ENCODE measurements around the gene ZNF816. TPM values are rescaled to one million over a fixed set of nuclear protein-coding genes. Genes with fewer than 3 reads are reported as not detected.
"Not testable (repeated sequence)": the region's sequence is repeated elsewhere in the genome, so short reads cannot be mapped to it uniquely, and the experiment has no call there.

Gene ZNF816
- total RNA-seq, 1 experiment from 2014 or later: 8.9 TPM

DNA sequence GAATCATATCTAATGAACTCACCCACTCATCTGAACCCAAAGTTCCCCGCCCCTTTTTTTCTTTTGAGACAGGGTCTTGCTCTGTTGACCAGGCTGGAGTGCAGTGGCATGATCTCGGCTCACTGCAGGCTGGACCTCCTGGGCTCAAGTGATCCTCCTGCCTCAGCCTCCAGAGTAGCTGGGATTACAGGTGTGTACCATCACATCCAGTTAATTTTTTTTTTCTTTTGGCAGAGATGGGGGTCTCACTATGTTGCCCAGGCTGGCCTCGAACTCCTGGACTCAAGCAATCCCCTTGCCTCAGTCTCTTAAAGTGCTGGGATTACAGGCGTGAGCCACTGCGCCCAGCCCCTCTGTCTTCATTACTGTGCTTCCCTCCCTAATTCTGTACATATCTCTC lies 21.8 kb downstream of the ZNF816 start:
- intact Hi-C loops (cut with micrococcal nuclease): loop anchor here (5.0 kb wide), 1 partner anchor 44 kb away; the partner anchor contains the start of gene ZNF320
- POLR2A ChIA-PET: not testable (repeated sequence)

DNA sequence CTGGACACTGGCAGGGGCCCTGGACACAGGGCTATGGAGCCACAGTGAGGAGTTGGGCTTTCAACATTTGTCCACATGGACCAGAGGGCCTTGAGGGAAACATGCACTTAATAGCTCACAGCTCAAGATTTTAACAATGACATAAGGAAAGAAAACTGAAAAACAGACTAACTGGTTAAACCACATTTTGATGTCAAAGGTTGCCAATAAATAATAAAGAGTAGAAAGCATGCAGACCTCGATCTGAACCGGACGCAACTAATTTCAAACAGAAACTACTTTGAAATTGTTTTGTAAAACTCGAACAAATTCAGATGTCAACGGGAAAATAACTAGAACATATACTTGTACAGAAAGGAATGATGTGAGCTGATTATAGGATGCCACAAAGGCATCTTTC lies 23.9 kb downstream of the ZNF816 start:
- H4K20me1 ChIP-seq (ENCODE audit: insufficient read depth): no peaks in the 10 kb centered on the region
- RAD21 ChIA-PET (ENCODE audit: low non-redundant PET in 1 of 2, low total read pairs in 2 of 2, uncharacterized antibody in 2 of 2, unreplicated experiment in 2 of 2): no interaction called here
- H3K9me3 ChIP-seq (ENCODE audit: control insufficient read depth in 1 of 2, insufficient read depth in 1 of 2, low read depth in 1 of 2, low read length in 2 of 2): peaks cover 0 to 18% of the 10 kb centered on the region in 2 experiments; a peak in 2 of 4 replicates
- DNase-seq (ENCODE audit: low read depth, low spot score) (no peak), ATAC-seq (no peak)
- H3K4me2 ChIP-seq (ENCODE audit: low read length): no peak overlapping the region
- POLR2A ChIA-PET: interaction anchor here (0.8 kb wide), 1 partner anchor 398 kb away, joined by 3 read pairs; no protein-coding TSS in a partner anchor
- H3K9me2 ChIP-seq (ENCODE audit: insufficient read depth): no peaks in the 10 kb centered on the region
- peaks cover 23% of the 10 kb centered on the region for H3K79me2 ChIP-seq (ENCODE audit: insufficient read depth, low read length)
- peaks cover 0 to 3% of the 10 kb centered on the region in 2 experiments; a peak in 1 of 4 replicates for H3K36me3 ChIP-seq (ENCODE audit: control insufficient read depth in 1 of 2, insufficient read depth in 2 of 2, low read length in 2 of 2)
- BruUV-seq (replicated peaks): no TSS peak
- H3K9ac ChIP-seq (ENCODE audit: low read length): no peak overlapping the region
- peaks cover 5 to 12% of the 10 kb centered on the region in 2 experiments; a peak in 2 of 4 replicates for H3K4me1 ChIP-seq (ENCODE audit: control insufficient read depth in 1 of 2, insufficient read depth in 2 of 2, low read length in 2 of 2)
- H3K27ac ChIP-seq (ENCODE audit: low read depth, low read length): no peak overlapping the region
- intact Hi-C loops (cut with micrococcal nuclease): no loop called here
- no peak overlapping the region for H3K4me3 ChIP-seq (replicated peaks in 1 of 2; ENCODE audit: low read depth in 1 of 2, low read length in 2 of 2)
- H3K27me3 ChIP-seq (ENCODE audit: insufficient read depth, low read length): no peaks in the 10 kb centered on the region
- no peak overlapping the region for H2AFZ ChIP-seq (ENCODE audit: low read depth, low read length, poor library complexity, severe bottlenecking)
- CTCF ChIA-PET: no interaction called here
- no peak for TF ChIP-seq YY1 (IDR thresholded peaks at IDR 0.05; ENCODE audit: extremely low read depth, insufficient replicate concordance, low read depth, low read length)
- TF ChIP-seq, protein P1, sequence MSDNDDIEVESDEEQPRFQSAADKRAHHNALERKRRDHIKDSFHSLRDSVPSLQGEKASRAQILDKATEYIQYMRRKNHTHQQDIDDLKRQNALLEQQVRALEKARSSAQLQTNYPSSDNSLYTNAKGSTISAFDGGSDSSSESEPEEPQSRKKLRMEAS (IDR thresholded peaks at IDR 0.05): no peak
- no peak for TF ChIP-seq EZH2phosphoT487 (IDR thresholded peaks at IDR 0.05; ENCODE audit: borderline replicate concordance)
- TF ChIP-seq, protein P2, sequence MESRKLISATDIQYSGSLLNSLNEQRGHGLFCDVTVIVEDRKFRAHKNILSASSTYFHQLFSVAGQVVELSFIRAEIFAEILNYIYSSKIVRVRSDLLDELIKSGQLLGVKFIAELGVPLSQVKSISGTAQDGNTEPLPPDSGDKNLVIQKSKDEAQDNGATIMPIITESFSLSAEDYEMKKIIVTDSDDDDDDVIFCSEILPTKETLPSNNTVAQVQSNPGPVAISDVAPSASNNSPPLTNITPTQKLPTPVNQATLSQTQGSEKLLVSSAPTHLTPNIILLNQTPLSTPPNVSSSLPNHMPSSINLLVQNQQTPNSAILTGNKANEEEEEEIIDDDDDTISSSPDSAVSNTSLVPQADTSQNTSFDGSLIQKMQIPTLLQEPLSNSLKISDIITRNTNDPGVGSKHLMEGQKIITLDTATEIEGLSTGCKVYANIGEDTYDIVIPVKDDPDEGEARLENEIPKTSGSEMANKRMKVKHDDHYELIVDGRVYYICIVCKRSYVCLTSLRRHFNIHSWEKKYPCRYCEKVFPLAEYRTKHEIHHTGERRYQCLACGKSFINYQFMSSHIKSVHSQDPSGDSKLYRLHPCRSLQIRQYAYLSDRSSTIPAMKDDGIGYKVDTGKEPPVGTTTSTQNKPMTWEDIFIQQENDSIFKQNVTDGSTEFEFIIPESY (IDR thresholded peaks at IDR 0.05; ENCODE audit: extremely low read depth, insufficient replicate concordance, low read length): no peak
- TF ChIP-seq FOSL1 (IDR thresholded peaks at IDR 0.05; ENCODE audit: low read depth): no peak
- TF ChIP-seq ZNF274 (IDR thresholded peaks at IDR 0.05; ENCODE audit: low read depth, low read length): no peak
- no peak for TF ChIP-seq POLR2AphosphoS5 (IDR thresholded peaks at IDR 0.05; ENCODE audit: low read depth, low read length)
- no peak for TF ChIP-seq RAD21 (IDR thresholded peaks at IDR 0.05; ENCODE audit: low read depth)
- TF ChIP-seq SIN3A (IDR thresholded peaks at IDR 0.05; ENCODE audit: low read depth): no peak
- TF ChIP-seq SP1 (IDR thresholded peaks at IDR 0.05; ENCODE audit: low read depth): no peak
- no peak for TF ChIP-seq ZFX (IDR thresholded peaks at IDR 0.05)
- TF ChIP-seq EGR1 (IDR thresholded peaks at IDR 0.05; ENCODE audit: low read depth): no peak
- TF ChIP-seq, protein P3, sequence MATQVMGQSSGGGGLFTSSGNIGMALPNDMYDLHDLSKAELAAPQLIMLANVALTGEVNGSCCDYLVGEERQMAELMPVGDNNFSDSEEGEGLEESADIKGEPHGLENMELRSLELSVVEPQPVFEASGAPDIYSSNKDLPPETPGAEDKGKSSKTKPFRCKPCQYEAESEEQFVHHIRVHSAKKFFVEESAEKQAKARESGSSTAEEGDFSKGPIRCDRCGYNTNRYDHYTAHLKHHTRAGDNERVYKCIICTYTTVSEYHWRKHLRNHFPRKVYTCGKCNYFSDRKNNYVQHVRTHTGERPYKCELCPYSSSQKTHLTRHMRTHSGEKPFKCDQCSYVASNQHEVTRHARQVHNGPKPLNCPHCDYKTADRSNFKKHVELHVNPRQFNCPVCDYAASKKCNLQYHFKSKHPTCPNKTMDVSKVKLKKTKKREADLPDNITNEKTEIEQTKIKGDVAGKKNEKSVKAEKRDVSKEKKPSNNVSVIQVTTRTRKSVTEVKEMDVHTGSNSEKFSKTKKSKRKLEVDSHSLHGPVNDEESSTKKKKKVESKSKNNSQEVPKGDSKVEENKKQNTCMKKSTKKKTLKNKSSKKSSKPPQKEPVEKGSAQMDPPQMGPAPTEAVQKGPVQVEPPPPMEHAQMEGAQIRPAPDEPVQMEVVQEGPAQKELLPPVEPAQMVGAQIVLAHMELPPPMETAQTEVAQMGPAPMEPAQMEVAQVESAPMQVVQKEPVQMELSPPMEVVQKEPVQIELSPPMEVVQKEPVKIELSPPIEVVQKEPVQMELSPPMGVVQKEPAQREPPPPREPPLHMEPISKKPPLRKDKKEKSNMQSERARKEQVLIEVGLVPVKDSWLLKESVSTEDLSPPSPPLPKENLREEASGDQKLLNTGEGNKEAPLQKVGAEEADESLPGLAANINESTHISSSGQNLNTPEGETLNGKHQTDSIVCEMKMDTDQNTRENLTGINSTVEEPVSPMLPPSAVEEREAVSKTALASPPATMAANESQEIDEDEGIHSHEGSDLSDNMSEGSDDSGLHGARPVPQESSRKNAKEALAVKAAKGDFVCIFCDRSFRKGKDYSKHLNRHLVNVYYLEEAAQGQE (IDR thresholded peaks at IDR 0.05; ENCODE audit: low read depth): no peak
- TF ChIP-seq SRF (IDR thresholded peaks at IDR 0.05; ENCODE audit: low read depth): no peak
- TF ChIP-seq POLR2A (IDR thresholded peaks at IDR 0.05; ENCODE audit: borderline replicate concordance, extremely low read depth, insufficient read depth, insufficient read length): no peak

More for the DNA sequence above, 21.8 kb downstream of the ZNF816 start:
- H3K9me3 ChIP-seq (ENCODE audit: control insufficient read depth in 1 of 2, insufficient read depth in 1 of 2, low read depth in 1 of 2, low read length in 2 of 2); H3K9ac ChIP-seq (ENCODE audit: low read length); ATAC-seq; H3K36me3 ChIP-seq (ENCODE audit: control insufficient read depth in 1 of 2, insufficient read depth in 2 of 2, low read length in 2 of 2); H3K4me3 ChIP-seq (replicated peaks in 1 of 2; ENCODE audit: low read depth in 1 of 2, low read length in 2 of 2); H3K9me2 ChIP-seq (ENCODE audit: insufficient read depth); CTCF ChIA-PET; H3K27ac ChIP-seq (ENCODE audit: low read depth, low read length); H2AFZ ChIP-seq (ENCODE audit: low read depth, low read length, poor library complexity, severe bottlenecking); H3K27me3 ChIP-seq (ENCODE audit: insufficient read depth, low read length); H4K20me1 ChIP-seq (ENCODE audit: insufficient read depth); BruUV-seq (replicated peaks); RAD21 ChIA-PET (ENCODE audit: low non-redundant PET in 1 of 2, low total read pairs in 2 of 2, uncharacterized antibody in 2 of 2, unreplicated experiment in 2 of 2); H3K4me2 ChIP-seq (ENCODE audit: low read length); DNase-seq (ENCODE audit: low read depth, low spot score): not testable (repeated sequence)
- Histone ChIP-seq H3K4me1 (ENCODE audit: control insufficient read depth in 1 of 2, insufficient read depth in 2 of 2, low read length in 2 of 2) (peaks cover 5 to 12% of the 10 kb centered on the region in 2 experiments; a peak in 2 of 4 replicates), H3K79me2 (ENCODE audit: insufficient read depth, low read length) (peaks cover 17% of the 10 kb centered on the region)

Data from HCT116 (cell line).